Esophagus muscularis mucosa (tissue), 3 donors: Measurements from ENCODE around the gene CPEB1.

ENCODE experiments used
- CTCF ChIP-seq, 3 experiments: fragments of 200-600 bp in 2 of 3; fragments of 450-650 bp in 1 of 3; sonication (generic) in 2 of 3; IDR thresholded peaks; one replicate each; pipeline ENCODE4 v1.5.1; 2017 to 2019; ENCODE audit warnings: antibody characterized with exemption in 3 of 3, mild to moderate bottlenecking in 2 of 3, moderate library complexity in 1 of 3
- POLR2A ChIP-seq: fragments of 450-650 bp; IDR thresholded peaks from one replicate; pipeline ENCODE4 v1.6.1; 2017; ENCODE audit warnings: antibody characterized with exemption, moderate library complexity, mild to moderate bottlenecking, low read depth
- POLR2AphosphoS5 ChIP-seq, 2 donors: sonication (generic); formaldehyde crosslinking; IDR thresholded peaks; one replicate each; pipeline ENCODE4 v1.6.1; 2017; ENCODE audit warnings: antibody characterized with exemption in 2 of 2

- TF ChIP-seq CTCF (IDR thresholded peaks at IDR 0.05) = no peak
- no peak for TF ChIP-seq POLR2A
- no peak for TF ChIP-seq POLR2AphosphoS5 (IDR thresholded peaks at IDR 0.05)
Observed at GRCh38 chr15:82602195-82602594, 45.0 kb downstream of the CPEB1 start.
